ENCODE measurements around the gene OR2A12. TPM values are rescaled to one million over a fixed set of nuclear protein-coding genes. Genes with fewer than 3 reads are reported as not detected.
"Not testable (repeated sequence)": the region's sequence is repeated elsewhere in the genome, so short reads cannot be mapped to it uniquely, and the experiment has no call there.

OR2A12 gene
- total RNA-seq, 8 experiments from 2014 or later = 0.04 to 0.19 (median 0.09) TPM; not detected in 5

DNA sequence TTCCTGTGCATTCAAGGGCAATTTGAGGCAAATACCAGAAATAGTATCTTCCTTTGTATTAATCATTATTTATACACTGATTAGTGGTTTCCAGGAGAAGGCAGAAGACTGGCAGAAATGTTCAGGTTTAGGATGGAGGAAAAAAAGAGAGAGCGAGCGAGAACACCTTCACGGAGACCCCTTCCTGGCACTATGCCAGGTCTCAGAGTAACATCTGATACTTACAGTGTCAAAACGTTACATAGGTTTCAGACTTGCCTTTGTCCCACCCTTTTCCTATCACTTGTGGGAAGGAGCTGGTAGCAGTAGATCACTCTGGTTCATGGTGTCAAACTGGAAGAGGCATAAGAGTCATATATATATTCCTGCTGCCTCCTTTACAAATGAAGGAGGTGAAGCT lies 652 bp downstream of the OR2A12 start:
- no peak for ATAC-seq (replicated peaks in 6 of 8)
- Histone ChIP-seq H3K27ac (no peak overlapping the region), H3K4me1 (replicated peaks in 1 of 2) (no peaks in the 10 kb centered on the region), H3K4me3 (no peak overlapping the region)
- in situ Hi-C loops (cut with MboI; ENCODE audit: low pct_unique_long_range_greater_than_20kb in 2 of 9, low sequenced_read_pairs in 9 of 9, unreplicated experiment in 9 of 9) = no loop called here
- 30 to 92% (median 56%) methylated on average over 3 to 4 of the region's 4 CpGs; no CpG with 5 or more reads in 5 of the 10 experiments for WGBS, 10 experiments

DNA sequence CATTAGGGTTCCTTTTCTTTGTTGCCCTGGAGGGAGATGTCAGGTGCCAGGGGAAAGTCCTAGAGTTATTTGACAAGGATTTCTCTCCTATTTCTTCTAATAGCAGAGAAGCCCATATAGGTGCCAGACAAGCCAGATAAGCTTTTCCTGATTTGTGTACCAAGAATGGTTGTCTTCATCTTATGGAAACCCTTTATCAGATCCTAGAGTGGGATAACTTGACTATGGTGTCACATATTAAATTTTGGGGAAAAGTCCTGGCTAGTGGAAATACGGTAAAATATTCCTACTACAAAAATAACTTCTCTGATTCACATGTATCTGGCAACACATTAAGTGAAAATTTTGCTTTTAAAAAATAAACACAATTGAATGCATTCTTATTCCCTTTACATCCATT lies 1.2 kb downstream of the OR2A12 start:
- no peak for ATAC-seq (replicated peaks in 6 of 8)
- WGBS, 10 experiments = 0 to 90% (median 75%) methylated on average over 1 of the region's 1 CpG; no CpG with 5 or more reads in 2 of the 10 experiments
- no peaks in the 10 kb centered on the region for H3K4me1 ChIP-seq (replicated peaks in 1 of 2)
- in situ Hi-C loops (cut with MboI; ENCODE audit: low pct_unique_long_range_greater_than_20kb in 2 of 9, low sequenced_read_pairs in 9 of 9, unreplicated experiment in 9 of 9) = no loop called here
- H3K4me3 ChIP-seq = no peak overlapping the region
- H3K27ac ChIP-seq = no peak overlapping the region

DNA sequence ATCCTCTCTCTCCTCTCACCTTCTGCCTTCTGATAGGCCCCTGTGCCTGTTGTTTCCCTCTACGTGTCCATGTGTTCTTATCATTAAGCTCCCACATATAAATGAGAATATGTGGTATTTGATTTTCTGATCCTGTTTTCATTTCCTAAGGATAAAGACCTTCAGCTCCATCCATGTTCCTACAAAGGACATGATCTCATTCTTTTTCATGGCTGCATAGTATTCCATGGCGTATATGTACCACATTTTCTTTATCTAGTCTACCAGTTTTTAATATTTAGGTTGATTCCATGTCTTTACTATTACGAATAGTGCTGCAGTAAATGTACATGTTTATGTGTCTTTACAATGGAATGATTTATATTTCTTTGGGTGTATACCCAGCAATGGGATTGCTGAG lies 4.6 kb downstream of the OR2A12 start:
- Histone ChIP-seq H3K27ac (no peak overlapping the region), H3K4me3 (no peak overlapping the region), H3K4me1 (replicated peaks in 1 of 2) (no peaks in the 10 kb centered on the region)
- ATAC-seq (replicated peaks in 6 of 8) = no peak
- 10 to 83% (median 53%) methylated on average over 1 to 3 of the region's 3 CpGs for WGBS, 10 experiments
- in situ Hi-C loops (cut with MboI; ENCODE audit: low pct_unique_long_range_greater_than_20kb in 2 of 9, low sequenced_read_pairs in 9 of 9, unreplicated experiment in 9 of 9) = no loop called here

DNA sequence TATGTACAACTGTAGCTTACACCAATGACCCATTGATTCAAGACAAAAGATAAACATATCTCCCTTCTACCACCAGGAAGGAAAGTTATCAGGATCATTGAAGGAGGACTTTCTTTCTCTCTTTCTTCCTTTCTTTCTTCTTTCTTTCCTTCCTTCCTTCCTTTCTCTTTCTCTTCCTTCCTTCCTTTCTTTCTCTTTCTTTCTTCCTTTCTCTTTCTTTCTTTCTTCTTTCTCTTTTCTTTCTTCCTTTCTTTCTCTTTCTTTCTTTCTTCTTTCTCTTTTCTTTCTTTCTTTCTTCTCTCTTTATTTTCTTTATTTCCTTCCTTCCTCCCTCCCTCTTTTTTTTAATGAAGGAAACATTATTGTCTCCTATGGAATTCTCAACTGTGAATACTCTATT lies 12.7 kb downstream of the OR2A12 start:
- in situ Hi-C loops (cut with MboI; ENCODE audit: low pct_unique_long_range_greater_than_20kb in 2 of 9, low sequenced_read_pairs in 9 of 9, unreplicated experiment in 9 of 9) = no loop called here
- ATAC-seq (replicated peaks in 6 of 8) = no peak

DNA sequence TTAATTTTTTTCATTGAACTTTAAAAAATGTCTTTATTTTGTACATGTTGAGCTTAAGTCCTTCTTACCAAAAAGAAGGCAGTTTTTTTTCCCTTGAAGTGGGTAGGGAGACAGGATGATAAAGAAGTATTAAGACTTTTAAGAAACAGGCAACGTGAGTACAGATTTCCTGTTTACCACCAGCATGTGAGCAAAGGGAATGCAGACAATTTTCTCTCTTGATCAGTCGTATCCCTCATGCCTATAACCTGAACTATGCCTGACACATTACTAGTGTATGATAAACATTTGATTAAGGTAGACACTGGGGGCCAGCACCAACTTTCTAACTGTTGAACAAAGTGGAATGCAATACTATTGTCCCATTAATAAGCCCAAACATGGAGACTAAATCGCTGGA lies 14.5 kb downstream of the OR2A12 start:
- ATAC-seq (replicated peaks in 6 of 8) = no peak
- no peak overlapping the region for H3K27ac ChIP-seq
- 5 to 95% (median 60%) methylated on average over 1 to 3 of the region's 3 CpGs; no CpG with 5 or more reads in 1 of the 10 experiments for WGBS, 10 experiments
- H3K4me1 ChIP-seq (replicated peaks in 1 of 2) = no peaks in the 10 kb centered on the region
- in situ Hi-C loops (cut with MboI; ENCODE audit: low pct_unique_long_range_greater_than_20kb in 2 of 9, low sequenced_read_pairs in 9 of 9, unreplicated experiment in 9 of 9) = no loop called here
- H3K4me3 ChIP-seq = no peak overlapping the region

More for the DNA sequence above, 12.7 kb downstream of the OR2A12 start:
- H3K4me1 ChIP-seq (replicated peaks in 1 of 2) = no peaks in the 10 kb centered on the region
- H3K27ac ChIP-seq = no peak overlapping the region
- H3K4me3 ChIP-seq = no peak overlapping the region

- in situ Hi-C loops (cut with MboI; ENCODE audit: low pct_unique_long_range_greater_than_20kb in 2 of 9, low sequenced_read_pairs in 9 of 9, unreplicated experiment in 9 of 9) = no loop called here
- Histone ChIP-seq H3K27ac (no peak overlapping the region), H3K4me3 (no peak overlapping the region), H3K4me1 (replicated peaks in 1 of 2) (no peaks in the 10 kb centered on the region)
- no peak for ATAC-seq (replicated peaks in 6 of 8)
Measured at GRCh38 chr7:144102041-144102440, 16.0 kb downstream of the OR2A12 start.

- ATAC-seq (replicated peaks in 6 of 8) = no peak
- Histone ChIP-seq H3K4me1 (replicated peaks in 1 of 2) (no peaks in the 10 kb centered on the region), H3K27ac (no peak overlapping the region), H3K4me3 (no peak overlapping the region)
- in situ Hi-C loops (cut with MboI; ENCODE audit: low pct_unique_long_range_greater_than_20kb in 2 of 9, low sequenced_read_pairs in 9 of 9, unreplicated experiment in 9 of 9) = no loop called here
Measured at GRCh38 chr7:144105211-144105610, 19.1 kb downstream of the OR2A12 start.

DNA sequence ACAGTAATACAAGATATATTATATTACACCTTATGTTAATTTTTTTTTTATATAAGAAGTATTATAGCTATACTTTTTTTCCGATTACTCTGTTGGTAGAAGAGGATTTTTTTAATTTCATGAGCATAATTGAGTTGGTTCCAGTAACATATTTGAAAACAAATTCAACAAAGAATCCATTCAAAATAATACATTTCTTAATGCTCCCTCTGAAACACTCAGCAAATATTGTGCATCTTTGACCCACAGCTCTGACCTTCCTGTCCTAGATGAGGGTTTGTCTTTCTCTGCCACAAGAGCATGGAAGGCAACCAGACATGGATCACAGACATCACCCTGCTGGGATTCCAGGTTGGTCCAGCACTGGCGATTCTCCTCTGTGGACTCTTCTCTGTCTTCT lies 23.2 kb downstream of the OR2A12 start, which contains the start of gene OR2A2:
TSS of gene OR2A2 (plus strand) at position 301 of the 400 bp plus-strand sequence. CDS start at position 301, 0 bp downstream.
- in situ Hi-C loops (cut with MboI; ENCODE audit: low pct_unique_long_range_greater_than_20kb in 2 of 9, low sequenced_read_pairs in 9 of 9, unreplicated experiment in 9 of 9) = no loop called here
- Histone ChIP-seq H3K27ac (no peak within 1 kb of the TSS), H3K4me3 (no peak within 1 kb of the TSS), H3K4me1 (replicated peaks in 1 of 2) (no peaks in the 10 kb centered on the region)
- 0 to 100% (median 83%) methylated on average over 1 to 2 of the region's 2 CpGs; no CpG with 5 or more reads in 2 of the 10 experiments for WGBS, 10 experiments
- ATAC-seq (replicated peaks in 6 of 8) = no peak

DNA sequence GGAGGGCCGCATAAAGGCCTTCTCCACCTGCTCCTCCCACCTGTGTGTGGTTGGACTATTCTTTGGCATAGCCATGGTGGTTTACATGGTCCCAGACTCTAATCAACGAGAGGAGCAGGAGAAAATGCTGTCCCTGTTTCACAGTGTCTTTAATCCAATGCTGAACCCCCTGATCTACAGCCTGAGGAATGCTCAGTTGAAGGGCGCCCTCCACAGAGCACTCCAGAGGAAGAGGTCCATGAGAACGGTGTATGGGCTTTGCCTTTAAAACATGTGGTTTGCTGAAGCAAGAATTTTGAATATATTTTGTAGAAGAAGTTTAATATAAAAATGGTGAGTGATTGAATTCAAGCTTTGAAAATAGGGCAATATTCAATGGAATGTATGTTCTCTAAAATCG lies 24.2 kb downstream of the OR2A12 start:
- in situ Hi-C loops (cut with MboI; ENCODE audit: low pct_unique_long_range_greater_than_20kb in 2 of 9, low sequenced_read_pairs in 9 of 9, unreplicated experiment in 9 of 9) = no loop called here
- Histone ChIP-seq H3K27ac (no peak overlapping the region), H3K4me1 (replicated peaks in 1 of 2) (no peaks in the 10 kb centered on the region), H3K4me3 (no peak overlapping the region)
- 0 to 93% (median 70%) methylated on average over 1 to 5 of the region's 5 CpGs for WGBS, 10 experiments
- ATAC-seq (replicated peaks in 6 of 8) = no peak

GRCh38 chr7:144113651-144114050 lies 27.6 kb downstream of the OR2A12 start:
- in situ Hi-C loops (cut with MboI; ENCODE audit: low pct_unique_long_range_greater_than_20kb in 2 of 9, low sequenced_read_pairs in 9 of 9, unreplicated experiment in 9 of 9) = no loop called here
- no peak for ATAC-seq (replicated peaks in 6 of 8)
- no peak overlapping the region for H3K27ac ChIP-seq
- 0 to 83% (median 40%) methylated on average over 1 of the region's 1 CpG; no CpG with 5 or more reads in 3 of the 10 experiments for WGBS, 10 experiments
- no peaks in the 10 kb centered on the region for H3K4me1 ChIP-seq (replicated peaks in 1 of 2)
- no peak overlapping the region for H3K4me3 ChIP-seq

GRCh38 chr7:144118341-144118740 lies 32.3 kb downstream of the OR2A12 start:
- Histone ChIP-seq H3K4me1 (replicated peaks in 1 of 2) (no peaks in the 10 kb centered on the region), H3K4me3 (no peak overlapping the region), H3K27ac (no peak overlapping the region)
- no peak for ATAC-seq (replicated peaks in 6 of 8)
- in situ Hi-C loops (cut with MboI; ENCODE audit: low pct_unique_long_range_greater_than_20kb in 2 of 9, low sequenced_read_pairs in 9 of 9, unreplicated experiment in 9 of 9) = no loop called here
- 22 to 83% (median 70%) methylated on average over 1 to 8 of the region's 8 CpGs; no CpG with 5 or more reads in 1 of the 10 experiments for whole genome bisulfite sequencing, 10 experiments

- WGBS, 10 experiments = 0 to 100% (median 50%) methylated on average over 1 of the region's 1 CpG; no CpG with 5 or more reads in 2 of the 10 experiments
- no peak for ATAC-seq (replicated peaks in 6 of 8)
- in situ Hi-C loops (cut with MboI; ENCODE audit: low pct_unique_long_range_greater_than_20kb in 2 of 9, low sequenced_read_pairs in 9 of 9, unreplicated experiment in 9 of 9) = no loop called here
- no peak within 1 kb of the TSS for H3K4me3 ChIP-seq
- no peak within 1 kb of the TSS for H3K27ac ChIP-seq
- no peaks in the 10 kb centered on the region for H3K4me1 ChIP-seq (replicated peaks in 1 of 2)
Measured at GRCh38 chr7:144122876-144123275, 36.8 kb downstream of the OR2A12 start, which contains the start of gene OR2A14. TSS of gene OR2A14 (plus strand) at chr7:144123176. CDS start at chr7:144129113, 5,937 bp downstream.

DNA sequence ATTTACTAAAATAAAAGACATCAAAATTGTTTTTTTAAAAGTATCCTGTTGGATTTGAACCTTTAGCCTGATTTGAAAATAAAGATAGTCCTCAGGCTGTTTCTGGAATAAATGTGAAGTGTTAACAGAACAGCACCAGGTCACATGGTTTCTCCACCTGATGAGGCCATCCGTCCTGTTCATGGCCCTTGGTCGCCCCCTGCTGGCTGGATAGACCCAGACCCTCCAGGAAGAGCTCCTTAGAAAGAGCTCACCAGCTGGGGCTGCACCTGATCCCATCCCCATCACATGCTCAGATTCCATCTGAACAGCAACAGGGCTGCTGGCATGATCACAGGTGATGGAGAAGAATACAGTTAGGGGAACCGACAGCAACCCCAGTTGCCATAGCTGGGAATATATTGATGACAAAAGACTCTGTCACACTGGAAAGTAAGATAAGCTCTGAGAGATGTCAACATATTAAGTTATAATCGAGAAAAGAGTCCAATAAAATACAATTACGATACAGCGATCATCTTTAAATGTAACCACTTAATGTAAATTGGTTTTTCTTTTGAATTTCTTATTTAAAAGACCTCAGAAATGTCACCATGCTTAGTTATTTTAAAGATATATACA lies 41.7 kb downstream of the OR2A12 start:
- ATAC-seq (replicated peaks in 6 of 8) = peak; percentile 70 to 100 (median 92)
- in situ Hi-C loops (cut with MboI; ENCODE audit: low pct_unique_long_range_greater_than_20kb in 2 of 9, low sequenced_read_pairs in 9 of 9, unreplicated experiment in 9 of 9) = no loop called here
- Histone ChIP-seq H3K27ac (no peak overlapping the region), H3K4me1 (replicated peaks in 1 of 2) (no peaks in the 10 kb centered on the region), H3K4me3 (no peak overlapping the region)
- 0 to 100% (median 30%) methylated on average over 1 to 6 of the region's 6 CpGs; no CpG with 5 or more reads in 2 of the 10 experiments for WGBS, 10 experiments

- H3K4me3 ChIP-seq; in situ Hi-C loops (cut with MboI; ENCODE audit: low pct_unique_long_range_greater_than_20kb in 2 of 9, low sequenced_read_pairs in 9 of 9, unreplicated experiment in 9 of 9); ATAC-seq (replicated peaks in 6 of 8); H3K27ac ChIP-seq; H3K4me1 ChIP-seq (replicated peaks in 1 of 2): not testable (repeated sequence)
- 0 to 93% (median 40%) methylated on average over 1 to 7 of the region's 9 CpGs; no CpG with 5 or more reads in 3 of the 10 experiments for WGBS, 10 experiments
Measured at GRCh38 chr7:144129601-144130000, 43.5 kb downstream of the OR2A12 start.
